8988T (cell line): ENCODE measurements around the gene AHCYL1.

Experiments used
- DNase-seq: peaks from one replicate; pipeline ENCODE4 v3.0.0; 2011

Gene AHCYL1

GRCh38 chr1:110040548-110040947, 56.0 kb downstream of the AHCYL1 start:
- no peak for DNase-seq

- no peak for DNase-seq
These were observed 58.5 kb downstream of the AHCYL1 start for GRCh38 chr1:110043016-110043415.

- no peak for DNase-seq
These were observed 62.9 kb downstream of the AHCYL1 start for GRCh38 chr1:110047463-110047862.

- DNase-seq, result no peak
These were observed 63.7 kb downstream of the AHCYL1 start for GRCh38 chr1:110048240-110048639.

- no peak for DNase-seq
These were observed 64.5 kb downstream of the AHCYL1 start for GRCh38 chr1:110048923-110049601.

GRCh38 chr1:110049801-110050601, 65.4 kb downstream of the AHCYL1 start:
- no peak for DNase-seq

GRCh38 chr1:110050602-110051261, 66.2 kb downstream of the AHCYL1 start:
- DNase-seq, result no peak

GRCh38 chr1:110051262-110051648, 66.7 kb downstream of the AHCYL1 start:
- no peak for DNase-seq

- DNase-seq, result no peak
These were observed 69.2 kb downstream of the AHCYL1 start for GRCh38 chr1:110053552-110054428.

- DNase-seq, result no peak
These were observed 71.1 kb downstream of the AHCYL1 start for GRCh38 chr1:110055493-110056284.

GRCh38 chr1:110056285-110056683, 71.7 kb downstream of the AHCYL1 start:
- DNase-seq, result no peak

GRCh38 chr1:110056776-110057175, 72.2 kb downstream of the AHCYL1 start:
- DNase-seq, result no peak

GRCh38 chr1:110057963-110058518, 73.5 kb downstream of the AHCYL1 start:
- DNase-seq, result no peak

- DNase-seq, result no peak
These were observed 74.0 kb downstream of the AHCYL1 start for GRCh38 chr1:110058591-110058990.

GRCh38 chr1:110059133-110059863, 74.7 kb downstream of the AHCYL1 start:
- no peak for DNase-seq

GRCh38 chr1:110060034-110060661, 75.6 kb downstream of the AHCYL1 start:
- DNase-seq, result no peak

GRCh38 chr1:110060662-110061060, 76.1 kb downstream of the AHCYL1 start:
- no peak for DNase-seq

GRCh38 chr1:110061341-110061740, 76.8 kb downstream of the AHCYL1 start:
- no peak for DNase-seq

GRCh38 chr1:110062612-110063011, 78.0 kb downstream of the AHCYL1 start:
- DNase-seq, result no peak

GRCh38 chr1:110063781-110064180, 79.2 kb downstream of the AHCYL1 start:
- DNase-seq, result no peak
